Mucosa of rectum (tissue), 2 donors: ENCODE measurements around the gene TMPRSS4.
"Not testable (repeated sequence)": the region's sequence is repeated elsewhere in the genome, so short reads cannot be mapped to it uniquely, and the experiment has no call there.

Experiments used
- H3K27ac ChIP-seq, 2 donors: one replicate each; pipeline ENCODE4 v1.7.0; 2013; ENCODE audit warnings: inconsistent platforms in 2 of 2, low read depth in 2 of 2, low read length in 2 of 2
- H3K27me3 ChIP-seq, 2 donors: one replicate each; pipeline ENCODE4 v1.7.0; 2013; ENCODE audit warnings: low read length in 2 of 2; ENCODE audit not compliant: control insufficient read depth in 2 of 2, insufficient read depth in 2 of 2
- H3K36me3 ChIP-seq, 2 donors: one replicate each; pipeline ENCODE4 v1.7.0; 2013; ENCODE audit warnings: low read length in 2 of 2; ENCODE audit not compliant: control insufficient read depth in 2 of 2, insufficient read depth in 2 of 2
- H3K4me1 ChIP-seq, 2 donors: one replicate each; pipeline ENCODE4 v1.7.0; 2013; ENCODE audit warnings: low read length in 2 of 2, mild to moderate bottlenecking in 1 of 2; ENCODE audit not compliant: control insufficient read depth in 2 of 2, insufficient read depth in 2 of 2
- H3K4me3 ChIP-seq, 2 donors: one replicate each; pipeline ENCODE4 v1.7.0; 2013; ENCODE audit warnings: low read length in 2 of 2
- H3K9ac ChIP-seq, 2 donors: one replicate each; pipeline ENCODE4 v1.7.0; 2013; ENCODE audit warnings: low read length in 2 of 2, low read depth in 1 of 2, mild to moderate bottlenecking in 1 of 2
- H3K9me3 ChIP-seq, 2 donors: one replicate each; pipeline ENCODE4 v1.7.0; 2013; ENCODE audit warnings: low read length in 2 of 2; ENCODE audit not compliant: control insufficient read depth in 2 of 2
- donor health status: healthy.
- donor health status: Normal muscosa, but diverticular disease.

Gene TMPRSS4

GRCh38 chr11:118057251-118058145 lies 19.4 kb upstream of the TMPRSS4 start:
- Histone ChIP-seq H3K27me3 (no peaks in the 10 kb centered on the region), H3K4me1 (no peaks in the 10 kb centered on the region), H3K27ac (no peak overlapping the region), H3K36me3 (no peaks in the 10 kb centered on the region), H3K9me3 (no peaks in the 10 kb centered on the region), H3K4me3 (no peak overlapping the region), H3K9ac (no peak overlapping the region)

GRCh38 chr11:118058311-118059245 lies 18.3 kb upstream of the TMPRSS4 start:
- Histone ChIP-seq H3K27ac (no peak overlapping the region), H3K4me1 (no peaks in the 10 kb centered on the region), H3K36me3 (no peaks in the 10 kb centered on the region), H3K9ac (no peak overlapping the region), H3K27me3 (no peaks in the 10 kb centered on the region), H3K9me3 (no peaks in the 10 kb centered on the region), H3K4me3 (no peak overlapping the region)

- no peaks in the 10 kb centered on the region for H3K4me1 ChIP-seq
- no peak overlapping the region for H3K27ac ChIP-seq
- H3K27me3 ChIP-seq, result no peaks in the 10 kb centered on the region
- no peaks in the 10 kb centered on the region for H3K36me3 ChIP-seq
- no peak overlapping the region for H3K9ac ChIP-seq
- H3K4me3 ChIP-seq, result no peak overlapping the region
- H3K9me3 ChIP-seq, result no peaks in the 10 kb centered on the region
Observed at GRCh38 chr11:118059246-118059940, 17.5 kb upstream of the TMPRSS4 start.

GRCh38 chr11:118060081-118060661 lies 16.7 kb upstream of the TMPRSS4 start:
- no peaks in the 10 kb centered on the region for H3K9me3 ChIP-seq
- no peak overlapping the region for H3K4me3 ChIP-seq
- no peaks in the 10 kb centered on the region for H3K36me3 ChIP-seq
- no peak overlapping the region for H3K27ac ChIP-seq
- no peak overlapping the region for H3K9ac ChIP-seq
- H3K4me1 ChIP-seq, result no peaks in the 10 kb centered on the region
- no peaks in the 10 kb centered on the region for H3K27me3 ChIP-seq

GRCh38 chr11:118060869-118061268 lies 16.0 kb upstream of the TMPRSS4 start:
- H3K27ac ChIP-seq, result no peak overlapping the region
- H3K4me3 ChIP-seq, result no peak overlapping the region
- H3K9ac ChIP-seq, result no peak overlapping the region
- H3K27me3 ChIP-seq, result no peaks in the 10 kb centered on the region
- H3K36me3 ChIP-seq, result no peaks in the 10 kb centered on the region
- H3K9me3 ChIP-seq, result no peaks in the 10 kb centered on the region
- H3K4me1 ChIP-seq, result no peaks in the 10 kb centered on the region

GRCh38 chr11:118061586-118062125 lies 15.2 kb upstream of the TMPRSS4 start:
- Histone ChIP-seq H3K9ac (no peak overlapping the region), H3K27ac (no peak overlapping the region)

GRCh38 chr11:118062181-118062580 lies 14.7 kb upstream of the TMPRSS4 start:
- not testable (repeated sequence) for H3K9ac ChIP-seq, H3K27me3 ChIP-seq, H3K36me3 ChIP-seq

More at GRCh38 chr11:118061586-118062125, 15.2 kb upstream of the TMPRSS4 start:
- no peak overlapping the region for H3K4me3 ChIP-seq
- no peaks in the 10 kb centered on the region for H3K4me1 ChIP-seq
- H3K27me3 ChIP-seq, result no peaks in the 10 kb centered on the region
- H3K36me3 ChIP-seq, result no peaks in the 10 kb centered on the region
- H3K9me3 ChIP-seq, result no peaks in the 10 kb centered on the region

GRCh38 chr11:118062631-118063030 lies 14.2 kb upstream of the TMPRSS4 start:
- not testable (repeated sequence) for H3K4me1 ChIP-seq, H3K9ac ChIP-seq, H3K27ac ChIP-seq, H3K27me3 ChIP-seq, H3K36me3 ChIP-seq, H3K4me3 ChIP-seq, H3K9me3 ChIP-seq

More at GRCh38 chr11:118062181-118062580, 14.7 kb upstream of the TMPRSS4 start:
- H3K4me1 ChIP-seq, H3K4me3 ChIP-seq, H3K27ac ChIP-seq, H3K9me3 ChIP-seq: not testable (repeated sequence)

- no peak overlapping the region for H3K4me3 ChIP-seq
- no peaks in the 10 kb centered on the region for H3K27me3 ChIP-seq
- H3K9ac ChIP-seq, result no peak overlapping the region
- no peak overlapping the region for H3K27ac ChIP-seq
- no peaks in the 10 kb centered on the region for H3K4me1 ChIP-seq
- no peaks in the 10 kb centered on the region for H3K9me3 ChIP-seq
- H3K36me3 ChIP-seq, result no peaks in the 10 kb centered on the region
Observed at GRCh38 chr11:118064956-118065355, 11.9 kb upstream of the TMPRSS4 start.
